Panc1 (cell line): ENCODE results near the gene WSCD2. TPM values are rescaled to one million over a fixed set of nuclear protein-coding genes. Genes with fewer than 3 reads are reported as not detected.

Source experiments
- ATAC-seq: fragments of 200-7000 bp; cut with Tn5 transposase; 2 replicates; pipeline ENCODE4 v1.9.1; 2020; ENCODE audit warnings: mild to moderate bottlenecking, moderate library complexity
- BruUV-seq: library from RNA; stranded (reverse); fragments of 400-500 nt; replicated peaks from 2 replicates; lab custom pipeline; 2021; lab: Mats Ljungman, UMichigan
- CTCF ChIA-PET: fragments of 300-600 bp; sonication (Branson Sonifier 250); formaldehyde crosslinking; loops from one replicate; lab custom pipeline; 2022; ENCODE audit warnings: antibody characterized with exemption; lab: Charles Lee
- POLR2A ChIA-PET: fragments of 300-600 bp; sonication (Branson Sonifier 250); formaldehyde crosslinking; loops from one replicate; lab custom pipeline; 2022; ENCODE audit warnings: antibody characterized with exemption; lab: Charles Lee
- DNase-seq: peaks from one replicate; pipeline ENCODE4 v3.0.0-alpha.2; 2010; ENCODE audit warnings: low read depth, low spot score
- H3K27ac ChIP-seq: 2 replicates; pipeline ENCODE4 v1.5.1; 2011; ENCODE audit warnings: mild to moderate bottlenecking, low read length, inconsistent platforms
- H3K27me3 ChIP-seq: fragments of 200-500 bp; sonication (Bioruptor generic); 2 replicates; pipeline ENCODE4 v1.6.0; 2014; ENCODE audit warnings: low read length, inconsistent platforms; ENCODE audit not compliant: control insufficient read depth, insufficient read depth
- H3K36me3 ChIP-seq: fragments of 200-500 bp; sonication (Bioruptor generic); 2 replicates; pipeline ENCODE4 v1.5.1; 2014; ENCODE audit warnings: inconsistent platforms, mild to moderate bottlenecking, low read length, moderate library complexity; ENCODE audit not compliant: control insufficient read depth, insufficient read depth
- H3K4me1 ChIP-seq: 2 replicates; pipeline ENCODE4 v1.5.1; 2011; ENCODE audit warnings: inconsistent platforms, mild to moderate bottlenecking, low read length, moderate library complexity; ENCODE audit not compliant: control insufficient read depth, insufficient read depth
- H3K4me3 ChIP-seq, 2 experiments: 2 replicates each; pipeline ENCODE4 v1.5.1; 2011 to 2012; ENCODE audit warnings: low read depth in 2 of 2, low read length in 2 of 2, mild to moderate bottlenecking in 2 of 2, inconsistent platforms in 1 of 2, moderate library complexity in 1 of 2
- H3K9me3 ChIP-seq: fragments of 200-500 bp; sonication (Bioruptor generic); 2 replicates; pipeline ENCODE4 v1.5.1; 2014; ENCODE audit warnings: low read depth, mild to moderate bottlenecking, inconsistent platforms, low read length, moderate library complexity; ENCODE audit not compliant: control insufficient read depth, insufficient read depth
- POLR2AphosphoS5 ChIP-seq: IDR thresholded peaks from 2 replicates; pipeline ENCODE4 v1.6.1; 2012; ENCODE audit warnings: mild to moderate bottlenecking, low read depth, low read length, moderate library complexity
- SIN3A ChIP-seq: IDR thresholded peaks from 2 replicates; pipeline ENCODE4 v1.6.1; 2012; ENCODE audit warnings: low read depth, mild to moderate bottlenecking, low read length, moderate library complexity, borderline replicate concordance; ENCODE audit not compliant: insufficient read depth
- TCF7L2 ChIP-seq: IDR thresholded peaks from 2 replicates; pipeline ENCODE4 v1.6.1; 2011; ENCODE audit warnings: mild to moderate bottlenecking, low read depth, low read length, inconsistent platforms
- in situ Hi-C: cut with HindIII; loops from 2 replicates; pipeline ENCODE4 v1.10.0; 2016; ENCODE audit warnings: low sequenced_read_pairs, low pct_unique_long_range_greater_than_20kb
- intact Hi-C: fragments of 100-400 bp; cut with micrococcal nuclease; formaldehyde crosslinking; loops from one replicate; pipeline ENCODE4 v1.10.0; 2022; ENCODE audit not compliant: unreplicated experiment
- total RNA-seq: library from RNA; stranded (reverse); gene quantifications from one replicate; pipeline ENCODE4 v1.2.1, GENCODE V29; 2021; ENCODE audit not compliant: unreplicated experiment
- TF ChIP-seq, protein P1 (sequence below): fragments of 450-650 bp; IDR thresholded peaks from 2 replicates; pipeline ENCODE4 v1.5.1; 2017; ENCODE audit warnings: mild to moderate bottlenecking
- TF ChIP-seq, protein P2 (sequence below), 2 experiments: IDR thresholded peaks; 2 replicates each; pipeline ENCODE4 v1.6.1; 2011 to 2012; ENCODE audit warnings: low read depth in 2 of 2, control low read depth in 1 of 2, low read length in 1 of 2, mild to moderate bottlenecking in 1 of 2, moderate library complexity in 1 of 2; ENCODE audit not compliant: insufficient read depth in 1 of 2

Gene WSCD2
- total RNA-seq, 1 experiment from 2014 or later = 0.64 TPM

DNA sequence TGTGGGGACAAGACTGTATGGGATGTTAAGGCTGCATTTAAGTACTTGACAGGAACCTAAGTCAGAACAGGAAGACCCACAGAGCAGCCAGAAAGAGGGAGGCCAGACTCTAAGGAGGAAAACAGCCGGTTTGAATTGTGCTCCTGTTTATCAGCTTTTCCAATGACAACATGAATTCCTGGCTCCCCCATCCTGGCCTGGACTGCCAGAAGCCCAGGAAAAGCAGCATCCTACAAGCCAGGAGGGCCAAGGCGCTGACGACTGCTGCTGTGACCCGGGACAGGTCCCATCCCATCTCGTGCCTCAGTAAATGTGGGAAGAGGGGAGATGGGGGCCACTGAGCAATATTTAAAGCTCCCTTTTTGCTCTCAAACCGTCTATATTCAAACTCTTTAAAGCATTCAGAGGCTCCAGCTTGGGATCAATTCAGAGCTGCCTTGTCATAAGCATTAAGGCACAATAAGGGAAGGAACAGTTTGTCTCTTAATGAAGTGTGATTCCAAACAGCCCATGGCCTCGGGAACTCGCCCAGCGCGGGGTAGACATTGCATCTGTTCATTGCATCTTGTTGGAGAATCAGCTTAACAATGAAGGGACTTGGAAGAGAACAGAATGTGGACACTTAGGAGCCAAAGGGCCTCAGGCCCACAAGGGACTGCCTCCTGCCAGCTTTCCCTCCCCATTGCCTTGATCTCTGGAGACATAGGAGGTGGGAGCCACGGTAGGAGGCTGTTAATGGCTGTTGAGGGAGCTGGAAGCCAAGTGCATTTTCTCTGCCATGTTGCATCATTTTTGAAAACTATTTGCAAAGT, 160.5 kb downstream of the WSCD2 start:
- intact Hi-C loops = no loop called here
- Histone ChIP-seq H3K9me3 (no peaks in the 10 kb centered on the region), H3K27ac (no peak overlapping the region), H3K4me1 (no peaks in the 10 kb centered on the region), H3K36me3 (no peaks in the 10 kb centered on the region), H3K4me3 (no peak overlapping the region), H3K27me3 (peaks cover 7% of the 10 kb centered on the region; the same call in 1 of the 2 replicates)
- BruUV-seq = no TSS peak
- in situ Hi-C loops = no loop called here
- ATAC-seq = no peak
- ChIA-PET CTCF (no interaction called here), POLR2A (no interaction called here)
- no peak for TF ChIP-seq SIN3A
- TF ChIP-seq, protein P1, sequence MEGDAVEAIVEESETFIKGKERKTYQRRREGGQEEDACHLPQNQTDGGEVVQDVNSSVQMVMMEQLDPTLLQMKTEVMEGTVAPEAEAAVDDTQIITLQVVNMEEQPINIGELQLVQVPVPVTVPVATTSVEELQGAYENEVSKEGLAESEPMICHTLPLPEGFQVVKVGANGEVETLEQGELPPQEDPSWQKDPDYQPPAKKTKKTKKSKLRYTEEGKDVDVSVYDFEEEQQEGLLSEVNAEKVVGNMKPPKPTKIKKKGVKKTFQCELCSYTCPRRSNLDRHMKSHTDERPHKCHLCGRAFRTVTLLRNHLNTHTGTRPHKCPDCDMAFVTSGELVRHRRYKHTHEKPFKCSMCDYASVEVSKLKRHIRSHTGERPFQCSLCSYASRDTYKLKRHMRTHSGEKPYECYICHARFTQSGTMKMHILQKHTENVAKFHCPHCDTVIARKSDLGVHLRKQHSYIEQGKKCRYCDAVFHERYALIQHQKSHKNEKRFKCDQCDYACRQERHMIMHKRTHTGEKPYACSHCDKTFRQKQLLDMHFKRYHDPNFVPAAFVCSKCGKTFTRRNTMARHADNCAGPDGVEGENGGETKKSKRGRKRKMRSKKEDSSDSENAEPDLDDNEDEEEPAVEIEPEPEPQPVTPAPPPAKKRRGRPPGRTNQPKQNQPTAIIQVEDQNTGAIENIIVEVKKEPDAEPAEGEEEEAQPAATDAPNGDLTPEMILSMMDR = no peak
- TF ChIP-seq POLR2AphosphoS5 = no peak
- TF ChIP-seq, protein P2, sequence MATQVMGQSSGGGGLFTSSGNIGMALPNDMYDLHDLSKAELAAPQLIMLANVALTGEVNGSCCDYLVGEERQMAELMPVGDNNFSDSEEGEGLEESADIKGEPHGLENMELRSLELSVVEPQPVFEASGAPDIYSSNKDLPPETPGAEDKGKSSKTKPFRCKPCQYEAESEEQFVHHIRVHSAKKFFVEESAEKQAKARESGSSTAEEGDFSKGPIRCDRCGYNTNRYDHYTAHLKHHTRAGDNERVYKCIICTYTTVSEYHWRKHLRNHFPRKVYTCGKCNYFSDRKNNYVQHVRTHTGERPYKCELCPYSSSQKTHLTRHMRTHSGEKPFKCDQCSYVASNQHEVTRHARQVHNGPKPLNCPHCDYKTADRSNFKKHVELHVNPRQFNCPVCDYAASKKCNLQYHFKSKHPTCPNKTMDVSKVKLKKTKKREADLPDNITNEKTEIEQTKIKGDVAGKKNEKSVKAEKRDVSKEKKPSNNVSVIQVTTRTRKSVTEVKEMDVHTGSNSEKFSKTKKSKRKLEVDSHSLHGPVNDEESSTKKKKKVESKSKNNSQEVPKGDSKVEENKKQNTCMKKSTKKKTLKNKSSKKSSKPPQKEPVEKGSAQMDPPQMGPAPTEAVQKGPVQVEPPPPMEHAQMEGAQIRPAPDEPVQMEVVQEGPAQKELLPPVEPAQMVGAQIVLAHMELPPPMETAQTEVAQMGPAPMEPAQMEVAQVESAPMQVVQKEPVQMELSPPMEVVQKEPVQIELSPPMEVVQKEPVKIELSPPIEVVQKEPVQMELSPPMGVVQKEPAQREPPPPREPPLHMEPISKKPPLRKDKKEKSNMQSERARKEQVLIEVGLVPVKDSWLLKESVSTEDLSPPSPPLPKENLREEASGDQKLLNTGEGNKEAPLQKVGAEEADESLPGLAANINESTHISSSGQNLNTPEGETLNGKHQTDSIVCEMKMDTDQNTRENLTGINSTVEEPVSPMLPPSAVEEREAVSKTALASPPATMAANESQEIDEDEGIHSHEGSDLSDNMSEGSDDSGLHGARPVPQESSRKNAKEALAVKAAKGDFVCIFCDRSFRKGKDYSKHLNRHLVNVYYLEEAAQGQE (IDR thresholded peaks at IDR 0.05; ENCODE audit: insufficient read depth in 1 of 2, low read depth in 2 of 2, low read length in 1 of 2) = no peak
- TF ChIP-seq TCF7L2 = no peak
- DNase-seq = no peak

DNA sequence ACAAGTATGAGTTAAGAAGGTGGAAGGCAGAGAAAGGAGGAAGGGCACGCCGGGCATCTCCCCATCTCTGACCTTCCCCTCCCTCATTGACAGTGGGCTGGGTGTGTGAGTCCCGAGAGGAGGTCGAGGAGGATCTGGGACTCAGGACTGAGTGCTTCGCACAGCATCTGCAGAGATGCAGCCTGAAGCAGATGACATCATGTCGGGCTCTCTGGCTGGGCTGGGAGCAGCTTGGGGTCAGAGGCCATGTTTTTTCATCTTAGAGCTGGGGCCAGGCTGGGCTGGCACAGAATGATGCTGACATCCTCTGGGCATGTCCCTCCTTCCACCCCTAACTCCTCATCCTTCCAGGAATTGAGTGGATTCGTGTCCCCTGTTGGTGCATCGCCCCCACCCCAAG, 166.6 kb downstream of the WSCD2 start:
- no TSS peak for BruUV-seq
- ChIA-PET CTCF (no interaction called here), POLR2A (no interaction called here)
- Histone ChIP-seq H3K36me3 (no peaks in the 10 kb centered on the region), H3K4me3 (no peak overlapping the region), H3K9me3 (no peaks in the 10 kb centered on the region), H3K27me3 (peaks cover 7% of the 10 kb centered on the region; the same call in 1 of the 2 replicates), H3K27ac (no peak overlapping the region), H3K4me1 (no peaks in the 10 kb centered on the region)
- ATAC-seq = no peak
- intact Hi-C loops = no loop called here
- TF ChIP-seq, protein P1 = no peak
- no peak for TF ChIP-seq SIN3A
- TF ChIP-seq TCF7L2 = no peak
- no peak for TF ChIP-seq POLR2AphosphoS5
- DNase-seq = no peak
- in situ Hi-C loops = no loop called here
